Liver (tissue), 9 donors: ENCODE results near the gene CREB3L1. TPM values are rescaled to one million over a fixed set of nuclear protein-coding genes. Genes with fewer than 3 reads are reported as not detected.

Source experiments
- DNase-seq: peaks from one replicate; pipeline ENCODE4 v3.0.0-alpha.2; 2017; ENCODE audit warnings: low spot score
- H3K27ac ChIP-seq, 2 donors: one replicate each; pipeline ENCODE4 v1.7.0; 2013; ENCODE audit warnings: inconsistent platforms in 2 of 2, low read length in 2 of 2, control low read depth in 1 of 2, low read depth in 1 of 2, mild to moderate bottlenecking in 1 of 2
- H3K27me3 ChIP-seq, 4 donors: one replicate each; pipeline versions ENCODE4 v1.6.1 to v1.7.0; 2013; ENCODE audit warnings: low read length in 3 of 4, inconsistent platforms in 1 of 4, mild to moderate bottlenecking in 1 of 4, moderate library complexity in 1 of 4; ENCODE audit not compliant: control insufficient read depth in 4 of 4, insufficient read depth in 4 of 4
- H3K36me3 ChIP-seq, 4 donors: one replicate each; pipeline versions ENCODE4 v1.6.1 to v1.7.0; 2013; ENCODE audit warnings: low read length in 3 of 4, mild to moderate bottlenecking in 3 of 4, low read depth in 1 of 4, moderate library complexity in 1 of 4; ENCODE audit not compliant: control insufficient read depth in 4 of 4, insufficient read depth in 3 of 4
- H3K4me1 ChIP-seq, 4 donors: one replicate each; pipeline versions ENCODE4 v1.6.1 to v1.7.0; 2013; ENCODE audit warnings: low read length in 3 of 4, mild to moderate bottlenecking in 3 of 4, moderate library complexity in 1 of 4; ENCODE audit not compliant: control insufficient read depth in 4 of 4, insufficient read depth in 4 of 4
- H3K4me3 ChIP-seq, 3 donors: one replicate each; pipeline versions ENCODE4 v1.6.1 to v1.7.0; 2013; ENCODE audit warnings: low read length in 3 of 3, control low read depth in 1 of 3, low read depth in 1 of 3, mild to moderate bottlenecking in 1 of 3
- H3K9ac ChIP-seq, 2 donors: one replicate each; pipeline ENCODE4 v1.7.0; 2013; ENCODE audit warnings: low read length in 2 of 2, mild to moderate bottlenecking in 2 of 2, moderate library complexity in 2 of 2, control low read depth in 1 of 2, low read depth in 1 of 2
- H3K9me3 ChIP-seq, 4 donors: one replicate each; pipeline versions ENCODE4 v1.6.1 to v1.7.0; 2013; ENCODE audit warnings: low read length in 3 of 4; ENCODE audit not compliant: control insufficient read depth in 4 of 4
- ATF3 ChIP-seq: IDR thresholded peaks from 2 replicates; pipeline ENCODE4 v1.6.1; 2016; ENCODE audit warnings: antibody characterized with exemption
- CTCF ChIP-seq: fragments of 150-350 bp; IDR thresholded peaks from 2 replicates; pipeline ENCODE4 v1.5.1; 2017; ENCODE audit warnings: improper control_type of control experiment, low read depth, low read length; ENCODE audit not compliant: missing input control
- EGR1 ChIP-seq, 2 donors: IDR thresholded peaks; 2 replicates each; pipeline ENCODE4 v1.6.1; 2016 to 2018; ENCODE audit warnings: antibody characterized with exemption in 2 of 2, low read depth in 2 of 2
- FOXA1 ChIP-seq: IDR thresholded peaks from 2 replicates; pipeline ENCODE4 v1.6.1; 2016; ENCODE audit warnings: antibody characterized with exemption
- FOXA2 ChIP-seq: IDR thresholded peaks from 2 replicates; pipeline ENCODE4 v1.6.1; 2016; ENCODE audit warnings: antibody characterized with exemption
- GABPA ChIP-seq, 2 donors: IDR thresholded peaks in 1 of 2; conservative IDR thresholded peaks in 1 of 2; 2 replicates each; pipeline ENCODE4 v1.6.1; 2016; ENCODE audit warnings: antibody characterized with exemption in 2 of 2, mild to moderate bottlenecking in 1 of 2, moderate library complexity in 1 of 2
- HNF4A ChIP-seq, 2 donors: conservative IDR thresholded peaks; 2 replicates each; pipeline ENCODE4 v1.6.1; 2016; ENCODE audit warnings: antibody characterized with exemption in 2 of 2, mild to moderate bottlenecking in 2 of 2
- HNF4G ChIP-seq: IDR thresholded peaks from 2 replicates; pipeline ENCODE4 v1.6.1; 2016; ENCODE audit warnings: antibody characterized with exemption
- JUND ChIP-seq, 2 donors: IDR thresholded peaks; 2 replicates each; pipeline ENCODE4 v1.6.1; 2016; ENCODE audit warnings: antibody characterized with exemption in 2 of 2
- MAX ChIP-seq: IDR thresholded peaks from 2 replicates; pipeline ENCODE4 v1.6.1; 2016; ENCODE audit warnings: antibody characterized with exemption
- NR2F2 ChIP-seq: IDR thresholded peaks from 2 replicates; pipeline ENCODE4 v1.6.1; 2016; ENCODE audit warnings: antibody characterized with exemption
- RAD21 ChIP-seq, 2 donors: IDR thresholded peaks; 2 replicates each; pipeline ENCODE4 v1.6.1; 2016; ENCODE audit warnings: antibody characterized with exemption in 2 of 2, mild to moderate bottlenecking in 2 of 2
- REST ChIP-seq: IDR thresholded peaks from 2 replicates; pipeline ENCODE4 v1.6.1; 2016; ENCODE audit warnings: antibody characterized with exemption, mild to moderate bottlenecking
- RXRA ChIP-seq, 2 donors: IDR thresholded peaks; 2 replicates each; pipeline ENCODE4 v1.6.1; 2017 to 2018; ENCODE audit warnings: antibody characterized with exemption in 2 of 2, mild to moderate bottlenecking in 1 of 2
- SP1 ChIP-seq: IDR thresholded peaks from 2 replicates; pipeline ENCODE4 v1.6.1; 2018; ENCODE audit warnings: antibody characterized with exemption, mild to moderate bottlenecking
- TAF1 ChIP-seq: conservative IDR thresholded peaks from 2 replicates; pipeline ENCODE4 v1.6.1; 2016; ENCODE audit warnings: antibody characterized with exemption, mild to moderate bottlenecking
- YY1 ChIP-seq: IDR thresholded peaks from 2 replicates; pipeline ENCODE4 v1.6.1; 2016; ENCODE audit warnings: antibody characterized with exemption, mild to moderate bottlenecking
- ZBTB33 ChIP-seq: IDR thresholded peaks from 2 replicates; pipeline ENCODE4 v1.6.1; 2016; ENCODE audit warnings: antibody characterized with exemption
- WGBS: extraction: QIAGEN DNeasy Blood & Tissue Kit; methylation state at CpG from one replicate; pipeline ENCODE4 v1.1.7; 2013; 5-methylcytosine and 5-hydroxymethylcytosine counted together
- polyA plus RNA-seq, 2 donors: library from polyadenylated mRNA; stranded (reverse) in 1 of 2; unstranded in 1 of 2; fragments of 200-250 nt in 1 of 2; fragments of >200 nt in 1 of 2; fragmentation: Nextera tagmentation in 1 of 2; extraction: Ambion mirVana in 1 of 2; gene quantifications; one replicate each; pipeline versions ENCODE4 v1.2.1 to v1.2.3, GENCODE V29; 2013 to 2015
- total RNA-seq, 2 donors: library from RNA; depleted of rRNA; stranded (reverse); fragments of >200 nt; gene quantifications; one replicate each; pipeline ENCODE4 v1.2.3, GENCODE V29; 2014
- donor health status: healthy.
- donor health status: healthy.
- donor health status: healthy.
- donor health status: healthy.
- donor health status: healthy.

The CREB3L1 gene
- total and polyA plus RNA-seq, 4 donors = 0.14 to 1.3 (median 0.33) TPM

- H3K9ac ChIP-seq = no peak overlapping the region
- no peak for DNase-seq
- no peak overlapping the region for H3K27ac ChIP-seq
- TF ChIP-seq HNF4G (no peak), NR2F2 (no peak), ZBTB33 (no peak), RAD21 (IDR thresholded peaks at IDR 0.05) (no peak), SP1 (no peak), HNF4A (conservative IDR thresholded peaks at IDR 0.05) (no peak), CTCF (no peak), FOXA2 (no peak), GABPA (IDR thresholded peaks at IDR 0.05 in 1 of 2, conservative IDR thresholded peaks at IDR 0.05 in 1 of 2) (no peak), TAF1 (no peak), EGR1 (IDR thresholded peaks at IDR 0.05; ENCODE audit: low read depth in 2 of 2) (no peak), RXRA (IDR thresholded peaks at IDR 0.05) (no peak), YY1 (no peak), ATF3 (no peak), MAX (no peak), REST (no peak), JUND (IDR thresholded peaks at IDR 0.05) (no peak), FOXA1 (no peak)
- no peaks in the 10 kb centered on the region for H3K36me3 ChIP-seq
- 92% methylated on average over 13 of the region's 13 CpGs for WGBS
- H3K27me3 ChIP-seq = peaks cover 0 to 4% (median 0%) of the 10 kb centered on the region in 4 donors
- no peaks in the 10 kb centered on the region for H3K9me3 ChIP-seq
- H3K4me3 ChIP-seq = no peak overlapping the region
- H3K4me1 ChIP-seq = peaks cover 0 to 4% (median 0%) of the 10 kb centered on the region in 4 donors
Observed at GRCh38 chr11:46253258-46254132, 24.0 kb upstream of the CREB3L1 start.
